ENCODE measurements around the gene INPP4B.

INPP4B gene

GRCh38 chr4:142725886-142726285 lies 120.2 kb downstream of the INPP4B start:
- DNase-seq (ENCODE audit: low spot score) = no peak

DNA sequence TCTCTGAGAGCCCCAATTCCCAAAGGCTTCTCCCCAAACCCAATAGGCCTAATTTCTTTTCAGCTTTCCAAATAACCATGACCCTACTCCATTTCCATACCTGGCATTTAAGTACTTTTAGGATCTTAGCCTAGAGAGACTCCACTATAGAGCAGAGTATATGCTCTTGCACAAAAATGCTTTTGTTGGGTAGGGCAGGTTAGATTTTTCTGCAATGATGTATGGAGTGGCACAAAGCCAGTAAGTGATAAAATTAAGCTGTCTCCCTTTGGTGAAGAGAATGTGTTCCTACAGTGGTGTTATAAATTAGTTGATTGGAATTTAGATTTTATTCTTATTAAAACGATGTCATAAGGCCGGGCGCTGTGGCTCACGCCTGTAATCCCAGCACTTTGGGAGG lies 124.9 kb downstream of the INPP4B start:
- no peak for DNase-seq (ENCODE audit: low spot score)

DNA sequence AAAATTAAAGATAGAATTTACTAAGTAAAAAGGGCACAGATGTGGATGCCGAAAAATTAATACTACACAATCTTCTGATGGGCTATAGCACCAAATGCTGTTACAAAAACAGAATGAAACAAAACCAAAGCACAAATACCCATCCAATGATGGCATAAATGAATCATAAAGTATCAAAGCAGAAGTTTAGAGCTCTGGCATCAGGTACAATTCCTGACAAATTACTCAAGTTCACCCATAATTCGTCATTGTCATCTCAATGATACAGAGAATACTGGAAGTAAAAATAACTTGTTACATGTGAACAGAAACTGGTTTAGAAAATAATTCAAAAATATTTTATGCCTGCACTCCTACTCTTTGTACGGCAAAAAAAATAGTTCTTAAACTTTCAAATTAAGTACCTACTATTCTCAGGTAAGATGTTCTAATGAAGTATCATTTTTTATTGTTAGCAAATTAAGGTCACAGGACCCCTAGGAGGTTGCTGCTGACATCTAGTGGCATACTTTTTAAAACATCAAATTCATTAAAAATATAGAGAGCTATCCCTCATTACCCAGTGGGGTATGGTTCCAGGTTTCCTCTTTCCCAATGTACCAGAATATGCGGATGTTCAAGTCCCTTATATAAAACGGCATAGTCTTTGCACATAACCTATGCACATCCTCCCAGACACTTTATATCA lies 126.1 kb downstream of the INPP4B start:
- peak; percentile 11 for DNase-seq (ENCODE audit: low spot score)

GRCh38 chr4:142718981-142719380 lies 127.1 kb downstream of the INPP4B start:
- no peak for DNase-seq (ENCODE audit: low spot score)

GRCh38 chr4:142715727-142716126 lies 130.4 kb downstream of the INPP4B start:
- no peak for DNase-seq (ENCODE audit: low spot score)

DNA sequence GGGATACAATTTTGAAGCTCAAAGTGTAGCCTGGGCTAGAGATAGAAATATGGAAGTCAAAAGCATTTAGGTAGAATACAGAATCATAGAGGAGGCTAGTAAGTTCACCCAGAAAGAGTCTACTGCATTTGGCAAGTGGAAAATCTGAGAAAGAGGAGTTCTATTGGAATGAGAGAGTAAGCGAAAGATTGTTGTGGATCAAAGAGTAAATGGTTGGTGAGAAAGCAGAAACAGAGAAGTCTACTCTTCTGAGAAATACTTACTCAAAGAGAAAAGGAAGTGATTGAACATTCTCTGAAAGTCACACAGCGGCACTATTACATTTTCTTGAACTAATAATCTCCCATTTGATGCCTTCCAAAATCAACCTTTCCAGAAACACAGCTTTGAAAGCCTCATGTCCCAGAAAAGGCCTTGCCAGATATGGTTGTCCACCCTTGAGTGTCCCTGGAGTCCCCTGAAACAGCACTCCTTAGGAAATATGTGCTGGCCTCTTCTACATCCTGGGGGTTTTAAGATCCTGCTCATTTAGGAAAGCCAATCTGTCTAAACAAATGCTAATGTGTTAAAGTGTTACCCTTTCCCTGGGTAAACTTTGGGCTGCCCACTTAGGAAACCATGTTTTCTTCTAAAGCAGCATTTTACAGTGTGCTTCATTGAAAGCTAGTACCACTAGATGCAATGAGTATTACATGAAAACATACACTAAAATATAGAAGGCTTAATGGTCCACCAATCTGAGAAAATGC lies 132.6 kb downstream of the INPP4B start:
- DNase-seq (ENCODE audit: low spot score) = no peak

DNA sequence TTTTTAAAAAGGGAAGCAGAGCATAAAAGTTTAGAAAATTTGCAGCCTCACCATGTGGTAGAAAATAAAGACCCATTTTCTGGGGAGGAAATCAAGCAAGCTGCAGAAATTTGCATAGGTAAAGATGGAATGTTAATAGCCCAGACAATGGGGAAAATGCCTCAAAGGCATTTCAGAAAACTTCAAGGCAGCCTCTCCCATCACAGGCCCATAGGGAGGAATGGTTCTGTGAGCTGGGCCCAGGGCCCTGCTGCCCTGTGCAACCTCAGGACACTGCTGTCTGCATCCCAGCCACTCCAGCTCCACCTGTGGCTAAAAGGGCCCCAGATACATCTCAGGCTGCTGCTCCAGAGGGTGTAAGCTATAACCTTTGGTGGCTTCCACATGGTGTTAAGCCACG lies 137.9 kb downstream of the INPP4B start:
- DNase-seq (ENCODE audit: low spot score) = no peak

- DNase-seq (ENCODE audit: low spot score) = no peak
Observed at GRCh38 chr4:142707401-142707800, 138.7 kb downstream of the INPP4B start.

DNA sequence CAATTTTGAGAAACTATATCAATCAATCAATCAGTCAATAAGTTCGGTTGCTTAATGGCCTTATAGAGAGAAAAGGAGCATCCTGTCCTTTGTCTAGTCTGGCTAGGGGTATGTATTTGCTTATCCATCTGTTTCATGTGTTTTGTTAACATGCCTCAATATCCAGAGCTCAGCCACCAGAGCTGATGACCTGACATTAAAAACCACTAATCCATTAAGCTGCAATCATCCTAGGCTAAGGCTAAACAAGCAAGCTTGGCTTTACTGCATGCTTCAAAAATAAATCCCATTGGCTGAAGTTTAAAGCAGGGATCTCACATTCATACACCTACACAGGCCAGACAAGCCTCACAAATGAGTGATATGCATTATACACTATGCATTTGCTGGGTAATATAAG lies 139.7 kb downstream of the INPP4B start:
- no peak for DNase-seq (ENCODE audit: low spot score)

- DNase-seq (ENCODE audit: low spot score) = no peak
Observed at GRCh38 chr4:142705820-142706219, 140.3 kb downstream of the INPP4B start.

- DNase-seq (ENCODE audit: low spot score) = no peak
Observed at GRCh38 chr4:142703694-142704309, 142.3 kb downstream of the INPP4B start.

- DNase-seq (ENCODE audit: low spot score) = no peak
Observed at GRCh38 chr4:142701017-142701416, 145.1 kb downstream of the INPP4B start.

GRCh38 chr4:142700531-142700930 lies 145.6 kb downstream of the INPP4B start:
- DNase-seq (ENCODE audit: low spot score) = no peak

GRCh38 chr4:142698552-142698951 lies 147.5 kb downstream of the INPP4B start:
- no peak for DNase-seq (ENCODE audit: low spot score)

DNA sequence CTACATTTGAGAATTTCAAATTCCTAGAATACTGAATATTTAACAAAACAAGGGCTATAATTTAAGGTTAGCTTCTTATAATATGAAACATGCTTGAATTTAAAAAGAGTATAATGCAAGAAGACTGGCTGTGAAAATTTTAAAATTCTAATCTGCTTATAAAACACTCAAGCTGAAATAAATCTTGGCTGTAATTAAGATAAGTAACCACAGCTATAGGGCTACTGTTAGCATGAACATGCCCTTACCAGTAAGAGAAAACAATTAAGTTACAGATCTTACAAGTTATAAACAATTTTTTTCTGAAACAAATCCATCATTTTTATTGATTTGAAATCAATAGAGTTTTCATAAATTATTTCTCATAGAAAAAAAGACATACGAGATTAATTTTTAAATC lies 148.2 kb downstream of the INPP4B start:
- DNase-seq (ENCODE audit: low spot score) = no peak

GRCh38 chr4:142697320-142697719 lies 148.8 kb downstream of the INPP4B start:
- DNase-seq (ENCODE audit: low spot score) = no peak

DNA sequence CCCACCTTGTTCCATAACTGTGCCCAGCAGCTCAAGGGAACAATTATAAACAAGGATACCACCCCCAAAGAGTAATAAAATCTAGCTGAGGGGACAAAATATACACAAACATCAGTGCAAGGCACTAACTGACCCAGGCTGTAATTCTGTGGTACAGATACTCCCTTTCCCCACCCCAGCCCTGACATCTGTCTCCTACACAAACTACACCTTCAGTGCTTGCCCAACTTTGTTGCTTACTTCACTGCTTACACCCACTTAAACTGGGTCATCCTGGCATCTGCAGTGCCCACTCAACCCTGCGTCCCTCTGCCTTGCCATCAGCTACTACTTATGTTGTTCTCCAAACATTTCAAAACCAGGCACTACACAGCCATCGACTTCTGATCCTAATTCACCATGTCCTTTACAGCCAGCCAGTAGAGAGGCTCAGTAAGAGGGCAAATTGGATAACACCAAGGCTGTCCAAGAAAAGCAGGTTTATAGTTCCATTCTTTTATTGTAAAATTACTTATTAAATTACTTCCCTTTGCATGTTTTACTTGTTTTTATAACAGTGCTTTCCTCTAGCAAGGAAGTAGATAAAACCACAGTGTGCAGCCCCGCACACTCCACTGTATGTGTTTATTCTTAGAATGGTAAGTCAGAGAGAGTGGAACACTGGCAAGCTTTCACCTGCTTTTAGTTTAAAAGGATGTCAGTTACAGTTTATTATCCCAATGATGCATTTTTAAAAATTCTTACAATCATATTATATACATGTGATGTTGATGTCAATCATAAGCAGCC lies 149.6 kb downstream of the INPP4B start:
- DNase-seq (ENCODE audit: low spot score) = no peak

- DNase-seq (ENCODE audit: low spot score) = no peak
Observed at GRCh38 chr4:142690406-142691163, 155.5 kb downstream of the INPP4B start.

- no peak for DNase-seq (ENCODE audit: low spot score)
Observed at GRCh38 chr4:142687547-142688275, 158.4 kb downstream of the INPP4B start.

DNA sequence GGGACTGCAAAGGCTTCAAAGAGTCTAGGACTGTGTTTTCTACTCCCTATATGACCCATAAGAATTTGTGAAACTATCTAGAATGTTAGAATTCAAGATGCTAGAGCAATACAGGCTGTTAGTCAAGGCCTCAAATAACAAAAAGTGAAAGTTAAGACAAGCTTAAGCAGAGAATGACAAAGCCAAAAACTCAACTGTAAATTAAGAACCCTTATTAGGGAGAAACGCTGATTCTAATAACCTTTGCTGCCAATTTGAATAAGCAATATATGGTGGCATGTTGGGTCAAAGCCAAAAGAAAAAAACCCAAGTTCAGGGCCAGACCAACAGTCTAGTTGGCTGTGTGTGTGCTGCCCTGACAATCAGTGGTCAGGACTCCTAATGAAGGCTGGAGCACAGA lies 160.0 kb downstream of the INPP4B start:
- no peak for DNase-seq (ENCODE audit: low spot score)

DNA sequence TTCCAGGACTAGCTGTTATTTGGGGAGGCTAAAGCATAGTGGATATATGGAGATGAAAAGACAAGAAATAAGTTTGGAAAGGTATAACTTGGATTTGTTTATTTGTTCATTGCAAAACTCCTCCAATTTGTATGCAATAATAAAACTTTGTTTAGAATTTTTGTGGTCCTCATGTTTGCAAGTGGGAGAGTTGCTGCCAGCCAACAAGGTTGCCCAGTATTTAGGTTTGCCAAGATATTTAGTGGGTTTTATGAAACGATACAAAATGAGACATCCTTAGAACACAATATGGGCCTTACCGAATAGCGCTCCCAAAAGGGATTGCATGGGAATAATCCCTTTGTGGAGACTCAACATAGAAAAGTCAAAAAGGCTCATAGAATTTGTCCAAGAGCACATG lies 162.1 kb downstream of the INPP4B start:
- no peak for DNase-seq (ENCODE audit: low spot score)

Measured in kidney capillary endothelial cell (primary cell).